Activated naive CD8-positive, alpha-beta T cell treated with anti-CD3 and anti-CD28 coated beads for 36 hours (primary cell): ENCODE measurements around the gene KCNJ4. TPM values are rescaled to one million over a fixed set of nuclear protein-coding genes. Genes with fewer than 3 reads are reported as not detected.
A peak's percentile ranks its signal among the peaks of the same experiment; 100 is the strongest.

ENCODE experiments used
- DNase-seq: peaks from one replicate; pipeline ENCODE4 v3.0.0; 2021
- H3K27ac Mint-ChIP-seq: one replicate; pipeline ENCODE4 v1.8.0; 2022; ENCODE audit warnings: mild to moderate bottlenecking, moderate library complexity, mixed read lengths
- H3K27me3 Mint-ChIP-seq: one replicate; pipeline ENCODE4 v1.8.0; 2022; ENCODE audit warnings: mild to moderate bottlenecking, mixed read lengths
- H3K36me3 Mint-ChIP-seq: one replicate; pipeline ENCODE4 v1.8.0; 2021; ENCODE audit warnings: mild to moderate bottlenecking, mixed read lengths
- H3K4me1 Mint-ChIP-seq: one replicate; pipeline ENCODE4 v1.8.0; 2021; ENCODE audit warnings: mixed read lengths
- H3K4me3 Mint-ChIP-seq: one replicate; pipeline ENCODE4 v1.8.0; 2022; ENCODE audit warnings: mild to moderate bottlenecking, moderate library complexity, mixed read lengths
- H3K9me3 Mint-ChIP-seq: one replicate; pipeline ENCODE4 v1.8.0; 2022; ENCODE audit warnings: mixed read lengths
- total RNA-seq, 2 experiments: library from RNA; stranded (reverse); gene quantifications; one replicate each; pipeline ENCODE4 v1.2.3, GENCODE V29; 2021

KCNJ4 gene
- total RNA-seq, result not detected

DNA sequence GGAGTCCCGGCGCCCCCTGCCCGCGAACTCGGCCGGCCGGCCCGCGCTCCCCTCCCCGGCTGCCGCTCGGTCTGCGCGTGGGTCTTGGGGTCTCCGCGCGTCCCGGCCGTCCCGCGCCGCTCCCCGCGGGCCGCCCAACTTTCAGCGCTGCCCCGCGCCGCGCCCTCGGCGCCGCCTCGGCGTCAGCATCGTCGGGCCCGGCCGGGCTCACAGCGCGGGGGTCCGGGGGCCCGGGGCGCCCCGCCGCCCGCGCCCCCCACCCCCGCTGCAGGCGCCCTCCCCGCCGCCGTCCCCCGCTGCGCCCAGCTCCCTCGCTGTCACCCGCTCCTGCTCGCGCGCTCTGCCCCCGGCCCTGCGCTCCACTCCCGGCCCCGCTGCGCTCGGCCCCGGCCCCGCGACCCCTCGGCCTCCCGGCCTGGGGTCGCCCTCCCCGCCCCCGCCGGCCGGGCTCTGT is at the start of gene KCNJ4:
TSS of gene KCNJ4 (minus strand) at position 124 of the 454 bp plus-strand sequence. CDS start 27,067 bp downstream, outside the sequence.
- no peak for DNase-seq
- Mint-ChIP-seq H3K27ac (no peak within 1 kb of the TSS), H3K9me3 (no peaks in the 10 kb centered on the region), H3K27me3 (peaks cover 73% of the 10 kb centered on the region), H3K4me3 (peak within 1 kb of the TSS; percentile 68), H3K36me3 (no peaks in the 10 kb centered on the region), H3K4me1 (peaks cover 4% of the 10 kb centered on the region)

DNA sequence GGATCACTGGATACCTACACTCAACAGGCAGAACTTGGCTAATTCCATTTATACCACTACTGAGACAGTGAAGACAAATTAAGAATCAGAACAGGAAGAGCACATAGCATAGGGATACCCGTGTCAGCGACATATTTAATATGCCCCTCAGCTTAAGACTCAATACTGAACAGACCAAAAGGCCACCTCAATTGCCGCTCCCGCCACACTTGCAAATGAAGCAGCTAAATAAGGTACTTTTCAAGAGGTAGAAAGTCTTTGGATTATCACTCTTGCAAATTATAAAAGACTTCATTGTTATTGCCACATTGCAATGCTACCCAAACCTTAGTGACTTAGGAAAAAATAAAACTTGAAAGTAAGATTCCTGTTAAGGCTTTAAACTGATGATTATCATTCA is 48.0 kb upstream of the KCNJ4 start:
- peak overlapping the region; percentile 96 for H3K4me3 Mint-ChIP-seq
- no peak for DNase-seq
- H3K36me3 Mint-ChIP-seq, result peaks cover 73% of the 10 kb centered on the region
- H3K27ac Mint-ChIP-seq, result peak overlapping the region; percentile 50
- no peaks in the 10 kb centered on the region for H3K27me3 Mint-ChIP-seq
- H3K4me1 Mint-ChIP-seq, result peaks cover 51% of the 10 kb centered on the region
- peaks cover 3% of the 10 kb centered on the region for H3K9me3 Mint-ChIP-seq

DNA sequence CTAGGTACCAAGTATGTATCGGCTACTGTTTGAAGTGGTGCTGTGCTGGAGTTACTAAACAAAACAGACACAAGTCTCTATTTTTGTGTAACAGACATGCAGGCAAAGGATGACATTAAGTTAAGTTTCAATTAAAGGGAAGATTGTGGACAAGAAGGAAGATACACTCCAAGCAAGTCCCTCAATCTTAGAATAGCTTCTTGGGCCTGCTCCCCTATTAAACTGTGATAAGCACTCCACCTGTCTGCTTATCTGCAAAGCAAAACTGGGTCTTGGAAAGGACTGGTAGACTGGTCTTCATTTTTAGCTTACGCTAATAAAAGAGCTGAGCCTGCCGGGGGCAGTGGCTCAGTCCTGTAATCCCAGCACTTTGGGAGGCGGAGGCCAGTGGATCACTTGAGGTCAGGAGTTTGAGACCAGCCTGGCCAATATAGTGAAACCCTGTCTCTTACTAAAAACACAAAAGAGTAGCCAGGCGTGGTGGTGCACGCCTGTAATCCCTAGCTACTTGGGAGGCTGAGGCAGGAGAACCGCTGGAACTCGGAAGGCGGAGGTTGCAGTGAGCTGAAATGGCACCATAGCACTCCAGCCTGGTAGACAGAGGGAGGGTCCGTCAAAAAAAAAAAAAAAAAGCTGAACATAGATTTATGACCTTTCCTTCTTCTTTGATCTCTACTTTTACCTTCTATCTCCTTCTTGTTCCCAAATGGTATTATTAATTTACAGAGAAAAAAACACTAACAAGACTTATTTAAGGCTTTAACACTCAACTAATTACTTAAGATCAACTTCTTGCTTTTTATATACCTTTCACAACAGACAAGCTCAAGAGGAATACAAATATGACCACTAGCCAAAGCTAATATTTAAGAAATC is 47.0 kb upstream of the KCNJ4 start:
- Mint-ChIP-seq H3K27ac (peak overlapping the region; percentile 50), H3K9me3 (peaks cover 3% of the 10 kb centered on the region), H3K4me3 (peak overlapping the region; percentile 96), H3K27me3 (no peaks in the 10 kb centered on the region), H3K4me1 (peaks cover 54% of the 10 kb centered on the region), H3K36me3 (peaks cover 75% of the 10 kb centered on the region)
- no peak for DNase-seq

DNA sequence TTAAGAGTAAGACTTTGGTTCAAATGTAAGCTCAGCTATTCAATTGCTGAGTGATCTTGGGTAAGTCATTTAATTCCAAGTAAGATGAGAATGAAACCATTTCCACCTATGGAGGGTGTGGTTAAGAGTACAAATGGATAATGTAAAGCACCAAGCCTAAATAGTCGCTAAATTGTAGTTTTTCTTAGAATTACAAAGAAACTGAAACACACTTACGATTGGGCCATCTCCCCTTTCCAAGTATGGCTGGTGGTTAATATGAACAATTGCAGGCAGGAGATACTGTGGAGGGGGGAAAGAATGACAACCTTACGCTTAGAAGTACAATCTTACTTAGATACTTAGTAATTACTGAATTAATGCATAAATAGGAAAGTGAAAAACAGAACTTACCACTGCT is 42.9 kb upstream of the KCNJ4 start:
- peaks cover 59% of the 10 kb centered on the region for H3K4me1 Mint-ChIP-seq
- H3K27me3 Mint-ChIP-seq, result no peaks in the 10 kb centered on the region

DNA sequence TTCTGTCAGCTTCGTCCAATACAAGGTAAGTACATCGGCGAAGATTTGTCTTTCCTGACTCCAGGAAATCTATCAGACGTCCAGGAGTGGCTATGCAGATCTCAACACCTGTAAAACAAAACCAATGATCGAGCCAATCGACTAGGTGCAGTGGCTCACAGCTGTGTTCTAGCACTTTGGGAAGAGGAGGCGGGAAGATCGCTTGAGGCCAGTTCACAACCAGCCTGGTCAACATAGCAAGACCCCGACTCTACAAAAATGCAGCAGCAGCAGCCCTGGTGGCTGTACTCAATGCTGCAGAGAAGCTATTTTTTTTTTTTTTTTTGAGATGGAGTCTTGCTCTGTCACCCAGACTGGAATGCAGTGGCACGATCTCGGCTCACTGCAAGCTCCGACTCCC is 39.9 kb upstream of the KCNJ4 start:
- H3K27ac Mint-ChIP-seq, result peak overlapping the region; percentile 25
- peaks cover 62% of the 10 kb centered on the region for H3K4me1 Mint-ChIP-seq
- no peak for DNase-seq
- no peaks in the 10 kb centered on the region for H3K27me3 Mint-ChIP-seq
- peaks cover 65% of the 10 kb centered on the region for H3K36me3 Mint-ChIP-seq
- H3K9me3 Mint-ChIP-seq, result no peaks in the 10 kb centered on the region
- H3K4me3 Mint-ChIP-seq, result no peak overlapping the region

More for the DNA sequence above, 42.9 kb upstream of the KCNJ4 start:
- H3K27ac Mint-ChIP-seq, result peak overlapping the region; percentile 83
- H3K36me3 Mint-ChIP-seq, result peaks cover 68% of the 10 kb centered on the region
- no peak overlapping the region for H3K4me3 Mint-ChIP-seq
- H3K9me3 Mint-ChIP-seq, result no peaks in the 10 kb centered on the region
- no peak for DNase-seq

DNA sequence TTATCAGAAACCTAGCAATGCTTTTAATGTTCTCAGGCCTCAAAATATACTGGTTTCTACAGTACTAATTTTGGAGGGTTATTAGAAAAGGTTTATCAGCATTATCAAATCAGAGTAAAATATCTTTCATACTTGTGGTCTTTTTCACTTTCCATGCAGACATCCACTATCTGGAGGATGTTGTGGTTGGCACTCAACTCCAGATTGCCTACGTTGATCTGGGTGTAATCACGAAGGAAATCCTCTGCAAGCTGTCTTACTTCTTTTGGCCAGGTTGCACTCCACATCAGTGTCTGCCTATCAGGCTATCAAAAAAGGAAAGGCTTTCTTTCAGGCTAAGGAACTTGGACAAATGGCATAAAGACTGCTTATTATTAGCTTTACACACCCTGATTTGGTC is 39.5 kb upstream of the KCNJ4 start:
- no peaks in the 10 kb centered on the region for H3K9me3 Mint-ChIP-seq
- H3K36me3 Mint-ChIP-seq, result peaks cover 67% of the 10 kb centered on the region
- DNase-seq, result no peak
- peaks cover 65% of the 10 kb centered on the region for H3K4me1 Mint-ChIP-seq
- H3K27me3 Mint-ChIP-seq, result no peaks in the 10 kb centered on the region
- peak overlapping the region; percentile 25 for H3K27ac Mint-ChIP-seq
- H3K4me3 Mint-ChIP-seq, result no peak overlapping the region

DNA sequence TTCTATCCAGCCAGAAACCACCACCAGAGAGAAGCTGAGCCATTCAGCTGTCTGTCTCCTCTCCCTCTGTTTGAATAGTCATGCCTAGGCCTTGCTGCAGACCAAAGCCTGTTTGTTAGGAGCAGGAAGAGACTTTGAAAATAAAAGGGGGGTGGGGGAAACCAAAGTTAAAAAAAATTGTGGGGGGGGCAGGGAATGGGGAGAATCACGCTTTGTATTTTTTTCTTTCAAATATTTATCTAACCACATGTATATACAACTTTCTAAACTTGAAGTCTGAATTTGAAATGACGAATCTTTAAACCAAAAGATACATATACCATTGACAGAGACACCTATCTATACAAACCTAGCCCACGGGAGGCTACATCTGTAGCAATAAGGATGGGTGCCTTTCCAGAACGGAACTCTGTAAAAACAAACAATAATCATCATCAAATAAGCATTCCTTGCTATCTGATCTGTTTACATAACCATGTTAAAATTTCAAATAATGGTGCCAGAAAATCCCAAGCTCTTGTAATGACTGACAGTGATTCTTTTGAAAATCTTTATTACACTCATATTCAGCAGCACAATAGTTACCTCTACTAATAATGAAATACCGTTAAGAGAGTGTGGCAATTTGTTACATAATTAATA is 36.8 kb upstream of the KCNJ4 start:
- no peak for DNase-seq
- H3K9me3 Mint-ChIP-seq, result no peaks in the 10 kb centered on the region
- no peaks in the 10 kb centered on the region for H3K27me3 Mint-ChIP-seq
- H3K36me3 Mint-ChIP-seq, result peaks cover 68% of the 10 kb centered on the region
- no peak overlapping the region for H3K27ac Mint-ChIP-seq
- peaks cover 56% of the 10 kb centered on the region for H3K4me1 Mint-ChIP-seq
- H3K4me3 Mint-ChIP-seq, result no peak overlapping the region

DNA sequence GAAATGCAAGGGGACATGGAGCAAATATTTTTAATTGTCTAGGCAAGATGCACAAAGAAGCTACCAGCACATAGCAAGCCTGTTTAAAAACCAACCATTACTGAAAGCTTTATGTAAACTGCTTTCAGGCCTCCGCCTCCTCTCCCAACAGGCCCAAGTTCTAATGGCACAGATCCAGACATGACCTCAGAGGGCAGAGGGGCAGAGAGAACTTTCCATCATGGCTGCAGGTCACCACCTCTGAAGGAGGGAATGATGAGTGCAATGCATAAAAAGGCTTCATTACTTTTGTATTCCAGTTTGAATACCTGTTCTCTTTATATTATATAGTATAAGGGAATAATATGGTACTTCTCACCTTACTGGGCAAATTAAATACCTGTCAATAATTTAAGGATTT is 35.9 kb upstream of the KCNJ4 start:
- peaks cover 60% of the 10 kb centered on the region for H3K4me1 Mint-ChIP-seq

DNA sequence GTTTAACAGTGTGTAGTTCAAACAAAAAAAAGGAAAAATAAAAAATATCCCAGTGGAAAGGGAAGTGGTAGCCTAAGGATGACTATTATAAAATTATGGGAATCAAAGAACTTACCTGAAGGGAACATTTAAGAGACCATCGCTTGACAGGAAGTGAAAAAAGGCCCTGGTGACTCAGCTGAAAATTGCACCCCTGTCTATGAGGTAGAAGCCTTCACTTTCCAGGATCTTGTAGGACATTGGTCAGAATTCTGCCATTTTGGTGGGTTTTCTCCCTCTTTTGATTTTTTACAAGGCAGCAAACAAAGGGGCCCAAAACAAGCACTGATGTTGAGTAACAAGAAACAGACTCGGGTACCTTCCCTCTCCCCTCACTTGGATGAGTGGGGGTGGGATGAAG is 35.5 kb upstream of the KCNJ4 start:
- Mint-ChIP-seq H3K4me1 (peaks cover 64% of the 10 kb centered on the region), H3K36me3 (peaks cover 73% of the 10 kb centered on the region), H3K4me3 (no peak overlapping the region), H3K9me3 (no peaks in the 10 kb centered on the region), H3K27me3 (no peaks in the 10 kb centered on the region), H3K27ac (peak overlapping the region; percentile 90)
- DNase-seq, result no peak

More for the DNA sequence above, 35.9 kb upstream of the KCNJ4 start:
- no peak for DNase-seq
- Mint-ChIP-seq H3K4me3 (no peak overlapping the region), H3K27me3 (no peaks in the 10 kb centered on the region), H3K9me3 (no peaks in the 10 kb centered on the region), H3K27ac (peak overlapping the region; percentile 90), H3K36me3 (peaks cover 72% of the 10 kb centered on the region)

DNA sequence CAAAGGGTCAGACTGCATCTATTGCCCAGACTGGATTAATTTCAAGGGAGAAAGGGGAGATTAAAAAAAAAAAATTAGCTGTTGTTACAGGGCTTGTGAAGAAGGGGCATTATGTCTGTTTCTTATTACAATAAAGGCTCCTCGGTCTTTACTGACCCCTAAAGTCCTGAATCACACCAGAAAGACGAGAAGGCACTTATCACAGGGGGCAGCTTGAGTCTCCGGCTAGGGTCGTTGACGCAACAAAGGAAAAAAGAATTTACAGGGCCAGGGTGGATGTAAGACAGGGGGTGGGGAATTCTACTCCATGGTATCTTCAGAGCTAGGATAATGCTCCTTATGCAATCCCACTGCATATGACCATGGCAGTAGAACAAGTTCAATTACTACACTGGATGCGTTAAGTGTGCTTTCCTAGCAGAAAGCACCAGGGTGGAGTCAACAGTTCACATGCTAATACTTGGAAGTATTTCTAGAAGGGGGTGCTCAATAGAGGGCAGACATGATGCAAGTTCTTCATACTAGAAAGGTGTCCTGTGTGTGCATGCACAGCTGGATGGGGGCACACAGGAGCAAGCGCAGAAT is 34.7 kb upstream of the KCNJ4 start:
- Mint-ChIP-seq H3K4me1 (peaks cover 63% of the 10 kb centered on the region), H3K4me3 (no peak overlapping the region), H3K9me3 (no peaks in the 10 kb centered on the region), H3K36me3 (peaks cover 72% of the 10 kb centered on the region), H3K27me3 (no peaks in the 10 kb centered on the region), H3K27ac (peak overlapping the region; percentile 90)
- DNase-seq, result no peak

DNA sequence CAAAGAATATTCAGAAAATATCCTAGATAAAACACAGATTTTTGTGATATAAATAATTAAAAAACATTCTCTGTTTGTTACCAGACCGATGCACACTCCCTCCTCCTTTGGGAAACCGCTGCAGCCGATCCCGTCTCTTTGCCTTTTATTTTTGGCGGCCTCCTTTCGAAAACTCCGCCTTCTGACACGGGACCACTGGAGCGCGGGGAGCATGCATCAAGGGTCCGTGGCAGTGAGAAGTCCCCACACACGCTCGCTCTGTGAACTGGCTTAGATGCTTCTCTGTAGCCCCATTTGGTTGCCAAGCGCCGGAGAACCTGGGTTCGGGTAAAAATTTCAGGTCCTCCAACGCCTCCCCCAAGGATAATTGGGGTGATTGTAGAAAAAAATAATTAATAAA is 34.1 kb upstream of the KCNJ4 start:
- DNase-seq, result no peak
- H3K4me3 Mint-ChIP-seq, result no peak overlapping the region
- H3K27ac Mint-ChIP-seq, result no peak overlapping the region
- H3K9me3 Mint-ChIP-seq, result no peaks in the 10 kb centered on the region
- peaks cover 75% of the 10 kb centered on the region for H3K36me3 Mint-ChIP-seq
- no peaks in the 10 kb centered on the region for H3K27me3 Mint-ChIP-seq
- peaks cover 62% of the 10 kb centered on the region for H3K4me1 Mint-ChIP-seq

DNA sequence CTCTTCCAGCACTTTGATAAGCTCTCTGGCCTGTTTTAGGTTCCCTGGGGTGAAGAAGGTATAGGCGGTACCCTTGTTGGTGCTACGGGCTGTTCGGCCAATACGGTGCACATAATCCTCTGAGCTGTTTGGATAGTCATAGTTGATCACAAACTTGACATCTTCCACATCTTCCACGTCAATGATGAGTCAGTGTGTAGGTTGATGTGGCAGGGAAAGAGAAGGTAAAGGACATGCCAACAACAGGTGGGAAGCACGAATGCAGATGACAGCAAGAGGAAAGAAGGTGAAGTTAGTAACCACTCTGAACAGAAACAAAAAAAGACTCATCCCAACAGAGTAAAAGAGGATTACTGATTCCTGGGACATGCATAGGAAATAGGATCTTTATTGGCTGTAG is 32.9 kb upstream of the KCNJ4 start:
- Mint-ChIP-seq H3K4me3 (no peak overlapping the region), H3K27ac (peak overlapping the region; percentile 32), H3K9me3 (no peaks in the 10 kb centered on the region), H3K4me1 (peaks cover 63% of the 10 kb centered on the region), H3K36me3 (peaks cover 76% of the 10 kb centered on the region), H3K27me3 (no peaks in the 10 kb centered on the region)
- DNase-seq, result no peak

DNA sequence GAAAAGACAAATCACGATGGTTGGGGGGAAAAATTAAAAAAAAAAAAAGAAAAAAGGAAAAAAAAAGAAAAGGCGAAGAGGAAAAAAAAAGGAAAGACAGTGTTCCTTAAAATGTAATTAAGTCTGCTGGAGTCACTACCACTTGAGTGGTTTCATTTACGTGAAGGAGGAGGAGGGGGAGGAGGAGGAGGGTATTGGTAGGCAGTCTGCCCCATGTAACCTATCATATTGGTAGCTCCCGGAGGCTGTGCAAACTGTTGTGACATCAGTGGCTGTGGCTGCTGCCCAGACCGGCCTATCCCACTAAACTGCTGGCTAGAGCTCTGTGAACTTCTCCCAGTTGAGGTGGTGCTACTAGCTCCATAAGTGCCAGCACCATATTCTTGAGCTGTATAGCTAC is 30.8 kb upstream of the KCNJ4 start:
- Mint-ChIP-seq H3K27me3 (no peaks in the 10 kb centered on the region), H3K4me3 (no peak overlapping the region), H3K36me3 (peaks cover 82% of the 10 kb centered on the region), H3K9me3 (no peaks in the 10 kb centered on the region), H3K27ac (peak overlapping the region; percentile 43), H3K4me1 (peaks cover 54% of the 10 kb centered on the region)
- no peak for DNase-seq

DNA sequence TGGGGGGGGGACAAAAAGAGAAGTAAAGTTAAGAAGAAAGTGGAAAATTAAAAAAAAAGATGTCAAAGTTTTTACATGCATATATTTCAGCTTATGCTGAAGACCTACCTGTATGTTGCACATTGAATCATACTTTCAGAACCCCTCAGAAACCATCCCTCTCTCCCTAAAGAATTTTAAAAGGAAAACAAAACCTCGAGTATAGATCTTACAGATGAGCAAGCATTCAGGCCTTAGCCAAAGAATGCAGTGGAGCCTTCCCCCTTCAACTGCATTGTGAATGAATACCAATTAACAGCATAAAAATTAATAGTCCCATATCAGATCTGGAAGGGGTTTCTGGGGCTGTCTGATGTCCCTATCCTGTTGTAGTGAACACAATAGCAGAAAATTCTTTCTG is 29.2 kb upstream of the KCNJ4 start:
- H3K27me3 Mint-ChIP-seq, result no peaks in the 10 kb centered on the region

DNA sequence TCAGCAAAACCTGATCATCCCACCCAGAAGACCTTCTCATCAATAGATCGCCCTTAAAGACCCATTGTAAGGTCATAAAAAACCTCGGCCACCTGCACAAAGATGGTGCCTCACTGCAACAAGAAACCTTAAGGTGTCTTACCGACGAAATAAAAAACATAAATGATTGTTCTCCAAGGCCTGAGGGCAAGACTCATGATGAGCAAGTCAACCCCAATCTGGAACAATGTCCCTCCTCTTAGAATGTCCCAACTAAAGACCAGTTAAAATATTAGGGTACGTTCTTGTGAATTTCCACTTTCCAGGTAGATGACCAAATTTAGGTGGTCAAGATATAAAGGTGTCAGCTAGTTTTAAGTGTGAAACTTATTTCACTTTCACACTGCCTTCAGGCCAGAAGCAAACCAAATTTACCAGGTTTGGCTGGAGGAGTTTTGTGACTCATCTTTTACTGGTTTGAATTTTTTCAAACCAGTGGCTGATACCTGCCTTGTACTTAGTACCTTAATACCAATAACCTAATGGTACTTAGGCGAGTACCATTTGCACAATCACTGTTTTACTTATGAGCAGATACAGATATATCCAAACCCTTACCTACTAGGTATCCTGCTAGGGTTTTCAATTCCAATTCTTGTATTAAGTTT is 27.8 kb upstream of the KCNJ4 start:
- Mint-ChIP-seq H3K4me1 (peaks cover 34% of the 10 kb centered on the region), H3K4me3 (no peak overlapping the region), H3K9me3 (no peaks in the 10 kb centered on the region), H3K27me3 (no peaks in the 10 kb centered on the region), H3K36me3 (peaks cover 61% of the 10 kb centered on the region), H3K27ac (no peak overlapping the region)
- DNase-seq, result no peak

More for the DNA sequence above, 29.2 kb upstream of the KCNJ4 start:
- peaks cover 41% of the 10 kb centered on the region for H3K4me1 Mint-ChIP-seq
- peak overlapping the region; percentile 79 for H3K27ac Mint-ChIP-seq
- H3K4me3 Mint-ChIP-seq, result no peak overlapping the region
- H3K36me3 Mint-ChIP-seq, result peaks cover 68% of the 10 kb centered on the region
- H3K9me3 Mint-ChIP-seq, result no peaks in the 10 kb centered on the region
- DNase-seq, result no peak
